GM23338 (cell line): Measurements from ENCODE around the gene SYT13. TPM values are rescaled to one million over a fixed set of nuclear protein-coding genes. Genes with fewer than 3 reads are reported as not detected.

Experiments used
- ATAC-seq: fragments of 200-7000 bp; cut with Tn5 transposase; 3 replicates; pipeline ENCODE4 v1.9.1; 2020
- DNase-seq: peaks from one replicate; pipeline ENCODE4 v3.0.0-alpha.2; 2015; ENCODE audit warnings: low spot score
- H2AFZ ChIP-seq: fragments of 200-600 bp; sonication (generic); 2 replicates; pipeline ENCODE4 v1.8.0; 2016; ENCODE audit warnings: antibody characterized with exemption, mild to moderate bottlenecking, moderate library complexity
- H3F3A ChIP-seq: fragments of 200-600 bp; sonication (generic); replicated peaks from 2 replicates; pipeline ENCODE4 v1.8.0; 2017; ENCODE audit warnings: antibody characterized with exemption, mixed run types, low read depth
- H3K27ac ChIP-seq: fragments of 200-600 bp; sonication (generic); 2 replicates; pipeline ENCODE4 v1.6.1; 2016; ENCODE audit warnings: low read depth
- H3K27me3 ChIP-seq: fragments of 200-600 bp; sonication (generic); 2 replicates; pipeline ENCODE4 v1.8.0; 2016; ENCODE audit warnings: mild to moderate bottlenecking, mixed run types, moderate library complexity; ENCODE audit not compliant: insufficient read depth
- H3K36me3 ChIP-seq: fragments of 200-600 bp; sonication (generic); 2 replicates; pipeline ENCODE4 v1.8.0; 2016; ENCODE audit warnings: mild to moderate bottlenecking; ENCODE audit not compliant: insufficient read depth
- H3K4me1 ChIP-seq: fragments of 200-600 bp; sonication (generic); 2 replicates; pipeline ENCODE4 v1.8.0; 2016; ENCODE audit warnings: mild to moderate bottlenecking, moderate library complexity; ENCODE audit not compliant: insufficient read depth
- H3K4me2 ChIP-seq: fragments of 200-600 bp; sonication (generic); 2 replicates; pipeline ENCODE4 v1.7.1; 2017; ENCODE audit warnings: mixed run types
- H3K4me3 ChIP-seq: fragments of 200-600 bp; sonication (generic); 2 replicates; pipeline ENCODE4 v1.6.1; 2016; ENCODE audit warnings: mixed run types
- H3K79me2 ChIP-seq: fragments of 200-600 bp; sonication (generic); replicated peaks from 2 replicates; pipeline ENCODE4 v1.8.0; 2017; ENCODE audit warnings: mild to moderate bottlenecking; ENCODE audit not compliant: insufficient read depth
- H3K9me2 ChIP-seq: fragments of 200-600 bp; sonication (generic); 2 replicates; pipeline ENCODE4 v1.8.0; 2017; ENCODE audit not compliant: insufficient read depth
- H4K20me1 ChIP-seq: fragments of 200-600 bp; sonication (generic); replicated peaks from 2 replicates; pipeline ENCODE4 v1.8.0; 2017; ENCODE audit warnings: mild to moderate bottlenecking; ENCODE audit not compliant: insufficient read depth
- H3K27ac Mint-ChIP-seq: 2 replicates; pipeline ENCODE4 v1.8.0; 2020; ENCODE audit warnings: inconsistent platforms, mild to moderate bottlenecking, moderate library complexity, mixed read lengths
- H3K27me3 Mint-ChIP-seq: 3 replicates; pipeline ENCODE4 v1.8.0; 2022; ENCODE audit warnings: low read depth, mild to moderate bottlenecking, moderate library complexity, mixed read lengths, inconsistent platforms; ENCODE audit not compliant: insufficient read depth, poor library complexity
- H3K36me3 Mint-ChIP-seq: 3 replicates; pipeline ENCODE4 v1.8.0; 2021; ENCODE audit warnings: low read depth, mild to moderate bottlenecking, inconsistent platforms, moderate library complexity, mixed read lengths
- H3K4me1 Mint-ChIP-seq: 3 replicates; pipeline ENCODE4 v1.8.0; 2020; ENCODE audit warnings: mild to moderate bottlenecking, inconsistent platforms, mixed read lengths
- H3K4me3 Mint-ChIP-seq: 3 replicates; pipeline ENCODE4 v1.8.0; 2021; ENCODE audit warnings: moderate library complexity, mild to moderate bottlenecking, inconsistent platforms, mixed read lengths
- H3K9me3 Mint-ChIP-seq: 3 replicates; pipeline ENCODE4 v1.8.0; 2020; ENCODE audit warnings: moderate library complexity, mild to moderate bottlenecking, inconsistent platforms, mixed read lengths
- CREB1 ChIP-seq: fragments of 250-450 bp; sonication (Bioruptor Pico); IDR thresholded peaks from 2 replicates; pipeline ENCODE4 v1.5.0; 2020; ENCODE audit warnings: low read depth, mild to moderate bottlenecking, moderate library complexity
- EZH2 ChIP-seq: fragments of 200-600 bp; sonication (generic); IDR thresholded peaks from one replicate; pipeline ENCODE4 v1.8.0; 2017; ENCODE audit warnings: antibody characterized with exemption, mild to moderate bottlenecking, low read depth; ENCODE audit not compliant: unreplicated experiment
- EZH2phosphoT487 ChIP-seq: fragments of 200-600 bp; sonication (generic); IDR thresholded peaks from one replicate; pipeline ENCODE4 v1.8.1; 2018; ENCODE audit warnings: antibody characterized with exemption; ENCODE audit not compliant: unreplicated experiment
- NANOG ChIP-seq: IDR thresholded peaks from 2 replicates; pipeline ENCODE4 v1.6.1; 2016; ENCODE audit warnings: antibody characterized with exemption, borderline replicate concordance
- POLR2AphosphoS5 ChIP-seq: IDR thresholded peaks from 2 replicates; pipeline ENCODE4 v1.6.1; 2016; ENCODE audit warnings: antibody characterized with exemption, low read depth
- STAT1 ChIP-seq: IDR thresholded peaks from one replicate; pipeline ENCODE4 v1.6.1; 2016; ENCODE audit warnings: antibody characterized with exemption; ENCODE audit not compliant: unreplicated experiment
- ZNF114 ChIP-seq: fragments of 250-450 bp; sonication (Bioruptor Pico); IDR thresholded peaks from 2 replicates; pipeline ENCODE4 v1.5.0; 2020; ENCODE audit warnings: mild to moderate bottlenecking, moderate library complexity
- ZNF331 ChIP-seq: fragments of 250-450 bp; sonication (Bioruptor Pico); IDR thresholded peaks from 2 replicates; pipeline ENCODE4 v1.5.0; 2020; ENCODE audit warnings: low read depth, mild to moderate bottlenecking, moderate library complexity
- polyA plus RNA-seq: library from polyadenylated mRNA; unstranded; fragments of >200 nt; fragmentation: Nextera tagmentation; extraction: Ambion mirVana; gene quantifications from 2 replicates; pipeline ENCODE4 v1.2.1, GENCODE V29; 2016
- total RNA-seq: library from RNA; depleted of rRNA; stranded (reverse); fragments of >200 nt; shearing (Covaris generic); gene quantifications from 2 replicates; pipeline ENCODE4 v1.2.3, GENCODE V29; 2014
- TF ChIP-seq, protein P1 (sequence below): IDR thresholded peaks from one replicate; pipeline ENCODE4 v1.6.1; 2018; ENCODE audit warnings: antibody characterized with exemption; ENCODE audit not compliant: unreplicated experiment
- TF ChIP-seq, protein P2 (sequence below), 2 experiments: fragments of 200-600 bp in 1 of 2; sonication (generic) in 1 of 2; conservative IDR thresholded peaks; 2 replicates each; pipeline versions ENCODE4 v1.5.1 to v1.6.1; 2016 to 2017; ENCODE audit warnings: antibody characterized with exemption in 2 of 2, low read depth in 2 of 2, mild to moderate bottlenecking in 2 of 2, moderate library complexity in 1 of 2
- TF ChIP-seq, protein P3 (sequence below): IDR thresholded peaks from 2 replicates; pipeline ENCODE4 v1.6.1; 2016; ENCODE audit warnings: antibody characterized with exemption
- TF ChIP-seq, protein P4 (sequence below): fragments of 250-450 bp; sonication (Bioruptor Pico); IDR thresholded peaks from 2 replicates; pipeline ENCODE4 v1.5.0; 2020; ENCODE audit warnings: mild to moderate bottlenecking, moderate library complexity

SYT13 gene
- total and polyA plus RNA-seq, 2 experiments from 2014 or later: 3.4 to 16.3 TPM

DNA sequence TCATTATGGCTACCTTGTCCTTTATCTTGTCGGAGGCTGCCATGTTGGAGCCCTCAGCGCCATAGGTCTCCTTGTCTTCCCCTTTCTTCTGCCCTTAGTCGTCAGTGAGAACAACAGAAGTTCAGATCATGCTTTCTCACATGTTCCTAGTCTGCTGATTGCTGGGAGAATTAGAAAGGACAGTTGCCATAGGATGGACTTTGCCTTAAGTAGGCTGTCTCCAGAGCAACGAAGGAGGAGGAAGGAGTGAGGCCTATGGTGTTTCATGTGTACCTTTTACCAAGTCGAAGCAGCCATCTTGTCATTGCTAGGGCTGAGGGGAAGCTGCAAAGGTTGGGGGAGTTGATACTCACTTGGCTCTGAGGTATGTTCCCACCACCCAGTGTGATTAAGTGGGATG, 62.6 kb downstream of the SYT13 start:
- H3K27me3 Mint-ChIP-seq: peaks cover 2% of the 10 kb centered on the region
- H3K4me3 Mint-ChIP-seq: no peak overlapping the region

More for the DNA sequence above, 62.6 kb downstream of the SYT13 start:
- Mint-ChIP-seq H3K9me3 (no peaks in the 10 kb centered on the region), H3K4me1 (no peaks in the 10 kb centered on the region), H3K36me3 (peaks cover 25% of the 10 kb centered on the region), H3K27ac (no peak overlapping the region)
- no peak for ATAC-seq
- Histone ChIP-seq H3K4me1 (no peaks in the 10 kb centered on the region), H2AFZ (no peak overlapping the region), H3K27me3 (no peaks in the 10 kb centered on the region), H3K27ac (no peak overlapping the region), H3F3A (no peaks in the 10 kb centered on the region), H3K79me2 (no peaks in the 10 kb centered on the region), H3K4me3 (no peak overlapping the region), H3K36me3 (no peaks in the 10 kb centered on the region), H3K4me2 (no peak overlapping the region), H4K20me1 (peaks cover 2% of the 10 kb centered on the region), H3K9me2 (no peaks in the 10 kb centered on the region; the same call in 1 of the 2 replicates)
- no peak for DNase-seq
- TF ChIP-seq, protein P1, sequence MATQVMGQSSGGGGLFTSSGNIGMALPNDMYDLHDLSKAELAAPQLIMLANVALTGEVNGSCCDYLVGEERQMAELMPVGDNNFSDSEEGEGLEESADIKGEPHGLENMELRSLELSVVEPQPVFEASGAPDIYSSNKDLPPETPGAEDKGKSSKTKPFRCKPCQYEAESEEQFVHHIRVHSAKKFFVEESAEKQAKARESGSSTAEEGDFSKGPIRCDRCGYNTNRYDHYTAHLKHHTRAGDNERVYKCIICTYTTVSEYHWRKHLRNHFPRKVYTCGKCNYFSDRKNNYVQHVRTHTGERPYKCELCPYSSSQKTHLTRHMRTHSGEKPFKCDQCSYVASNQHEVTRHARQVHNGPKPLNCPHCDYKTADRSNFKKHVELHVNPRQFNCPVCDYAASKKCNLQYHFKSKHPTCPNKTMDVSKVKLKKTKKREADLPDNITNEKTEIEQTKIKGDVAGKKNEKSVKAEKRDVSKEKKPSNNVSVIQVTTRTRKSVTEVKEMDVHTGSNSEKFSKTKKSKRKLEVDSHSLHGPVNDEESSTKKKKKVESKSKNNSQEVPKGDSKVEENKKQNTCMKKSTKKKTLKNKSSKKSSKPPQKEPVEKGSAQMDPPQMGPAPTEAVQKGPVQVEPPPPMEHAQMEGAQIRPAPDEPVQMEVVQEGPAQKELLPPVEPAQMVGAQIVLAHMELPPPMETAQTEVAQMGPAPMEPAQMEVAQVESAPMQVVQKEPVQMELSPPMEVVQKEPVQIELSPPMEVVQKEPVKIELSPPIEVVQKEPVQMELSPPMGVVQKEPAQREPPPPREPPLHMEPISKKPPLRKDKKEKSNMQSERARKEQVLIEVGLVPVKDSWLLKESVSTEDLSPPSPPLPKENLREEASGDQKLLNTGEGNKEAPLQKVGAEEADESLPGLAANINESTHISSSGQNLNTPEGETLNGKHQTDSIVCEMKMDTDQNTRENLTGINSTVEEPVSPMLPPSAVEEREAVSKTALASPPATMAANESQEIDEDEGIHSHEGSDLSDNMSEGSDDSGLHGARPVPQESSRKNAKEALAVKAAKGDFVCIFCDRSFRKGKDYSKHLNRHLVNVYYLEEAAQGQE: no peak
- TF ChIP-seq CREB1 (CRISPR knock-in tag): no peak
- TF ChIP-seq, protein P2, sequence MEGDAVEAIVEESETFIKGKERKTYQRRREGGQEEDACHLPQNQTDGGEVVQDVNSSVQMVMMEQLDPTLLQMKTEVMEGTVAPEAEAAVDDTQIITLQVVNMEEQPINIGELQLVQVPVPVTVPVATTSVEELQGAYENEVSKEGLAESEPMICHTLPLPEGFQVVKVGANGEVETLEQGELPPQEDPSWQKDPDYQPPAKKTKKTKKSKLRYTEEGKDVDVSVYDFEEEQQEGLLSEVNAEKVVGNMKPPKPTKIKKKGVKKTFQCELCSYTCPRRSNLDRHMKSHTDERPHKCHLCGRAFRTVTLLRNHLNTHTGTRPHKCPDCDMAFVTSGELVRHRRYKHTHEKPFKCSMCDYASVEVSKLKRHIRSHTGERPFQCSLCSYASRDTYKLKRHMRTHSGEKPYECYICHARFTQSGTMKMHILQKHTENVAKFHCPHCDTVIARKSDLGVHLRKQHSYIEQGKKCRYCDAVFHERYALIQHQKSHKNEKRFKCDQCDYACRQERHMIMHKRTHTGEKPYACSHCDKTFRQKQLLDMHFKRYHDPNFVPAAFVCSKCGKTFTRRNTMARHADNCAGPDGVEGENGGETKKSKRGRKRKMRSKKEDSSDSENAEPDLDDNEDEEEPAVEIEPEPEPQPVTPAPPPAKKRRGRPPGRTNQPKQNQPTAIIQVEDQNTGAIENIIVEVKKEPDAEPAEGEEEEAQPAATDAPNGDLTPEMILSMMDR (conservative IDR thresholded peaks at IDR 0.05; ENCODE audit: low read depth in 2 of 2): no peak
- no peak for TF ChIP-seq ZNF331 (CRISPR knock-in tag)
- TF ChIP-seq, protein P3, sequence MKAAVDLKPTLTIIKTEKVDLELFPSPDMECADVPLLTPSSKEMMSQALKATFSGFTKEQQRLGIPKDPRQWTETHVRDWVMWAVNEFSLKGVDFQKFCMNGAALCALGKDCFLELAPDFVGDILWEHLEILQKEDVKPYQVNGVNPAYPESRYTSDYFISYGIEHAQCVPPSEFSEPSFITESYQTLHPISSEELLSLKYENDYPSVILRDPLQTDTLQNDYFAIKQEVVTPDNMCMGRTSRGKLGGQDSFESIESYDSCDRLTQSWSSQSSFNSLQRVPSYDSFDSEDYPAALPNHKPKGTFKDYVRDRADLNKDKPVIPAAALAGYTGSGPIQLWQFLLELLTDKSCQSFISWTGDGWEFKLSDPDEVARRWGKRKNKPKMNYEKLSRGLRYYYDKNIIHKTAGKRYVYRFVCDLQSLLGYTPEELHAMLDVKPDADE: no peak
- no peak for TF ChIP-seq POLR2AphosphoS5
- no peak for TF ChIP-seq ZNF114 (CRISPR knock-in tag)
- TF ChIP-seq EZH2phosphoT487: no peak
- no peak for TF ChIP-seq STAT1
- TF ChIP-seq EZH2: no peak
- TF ChIP-seq NANOG: no peak
- TF ChIP-seq, protein P4, sequence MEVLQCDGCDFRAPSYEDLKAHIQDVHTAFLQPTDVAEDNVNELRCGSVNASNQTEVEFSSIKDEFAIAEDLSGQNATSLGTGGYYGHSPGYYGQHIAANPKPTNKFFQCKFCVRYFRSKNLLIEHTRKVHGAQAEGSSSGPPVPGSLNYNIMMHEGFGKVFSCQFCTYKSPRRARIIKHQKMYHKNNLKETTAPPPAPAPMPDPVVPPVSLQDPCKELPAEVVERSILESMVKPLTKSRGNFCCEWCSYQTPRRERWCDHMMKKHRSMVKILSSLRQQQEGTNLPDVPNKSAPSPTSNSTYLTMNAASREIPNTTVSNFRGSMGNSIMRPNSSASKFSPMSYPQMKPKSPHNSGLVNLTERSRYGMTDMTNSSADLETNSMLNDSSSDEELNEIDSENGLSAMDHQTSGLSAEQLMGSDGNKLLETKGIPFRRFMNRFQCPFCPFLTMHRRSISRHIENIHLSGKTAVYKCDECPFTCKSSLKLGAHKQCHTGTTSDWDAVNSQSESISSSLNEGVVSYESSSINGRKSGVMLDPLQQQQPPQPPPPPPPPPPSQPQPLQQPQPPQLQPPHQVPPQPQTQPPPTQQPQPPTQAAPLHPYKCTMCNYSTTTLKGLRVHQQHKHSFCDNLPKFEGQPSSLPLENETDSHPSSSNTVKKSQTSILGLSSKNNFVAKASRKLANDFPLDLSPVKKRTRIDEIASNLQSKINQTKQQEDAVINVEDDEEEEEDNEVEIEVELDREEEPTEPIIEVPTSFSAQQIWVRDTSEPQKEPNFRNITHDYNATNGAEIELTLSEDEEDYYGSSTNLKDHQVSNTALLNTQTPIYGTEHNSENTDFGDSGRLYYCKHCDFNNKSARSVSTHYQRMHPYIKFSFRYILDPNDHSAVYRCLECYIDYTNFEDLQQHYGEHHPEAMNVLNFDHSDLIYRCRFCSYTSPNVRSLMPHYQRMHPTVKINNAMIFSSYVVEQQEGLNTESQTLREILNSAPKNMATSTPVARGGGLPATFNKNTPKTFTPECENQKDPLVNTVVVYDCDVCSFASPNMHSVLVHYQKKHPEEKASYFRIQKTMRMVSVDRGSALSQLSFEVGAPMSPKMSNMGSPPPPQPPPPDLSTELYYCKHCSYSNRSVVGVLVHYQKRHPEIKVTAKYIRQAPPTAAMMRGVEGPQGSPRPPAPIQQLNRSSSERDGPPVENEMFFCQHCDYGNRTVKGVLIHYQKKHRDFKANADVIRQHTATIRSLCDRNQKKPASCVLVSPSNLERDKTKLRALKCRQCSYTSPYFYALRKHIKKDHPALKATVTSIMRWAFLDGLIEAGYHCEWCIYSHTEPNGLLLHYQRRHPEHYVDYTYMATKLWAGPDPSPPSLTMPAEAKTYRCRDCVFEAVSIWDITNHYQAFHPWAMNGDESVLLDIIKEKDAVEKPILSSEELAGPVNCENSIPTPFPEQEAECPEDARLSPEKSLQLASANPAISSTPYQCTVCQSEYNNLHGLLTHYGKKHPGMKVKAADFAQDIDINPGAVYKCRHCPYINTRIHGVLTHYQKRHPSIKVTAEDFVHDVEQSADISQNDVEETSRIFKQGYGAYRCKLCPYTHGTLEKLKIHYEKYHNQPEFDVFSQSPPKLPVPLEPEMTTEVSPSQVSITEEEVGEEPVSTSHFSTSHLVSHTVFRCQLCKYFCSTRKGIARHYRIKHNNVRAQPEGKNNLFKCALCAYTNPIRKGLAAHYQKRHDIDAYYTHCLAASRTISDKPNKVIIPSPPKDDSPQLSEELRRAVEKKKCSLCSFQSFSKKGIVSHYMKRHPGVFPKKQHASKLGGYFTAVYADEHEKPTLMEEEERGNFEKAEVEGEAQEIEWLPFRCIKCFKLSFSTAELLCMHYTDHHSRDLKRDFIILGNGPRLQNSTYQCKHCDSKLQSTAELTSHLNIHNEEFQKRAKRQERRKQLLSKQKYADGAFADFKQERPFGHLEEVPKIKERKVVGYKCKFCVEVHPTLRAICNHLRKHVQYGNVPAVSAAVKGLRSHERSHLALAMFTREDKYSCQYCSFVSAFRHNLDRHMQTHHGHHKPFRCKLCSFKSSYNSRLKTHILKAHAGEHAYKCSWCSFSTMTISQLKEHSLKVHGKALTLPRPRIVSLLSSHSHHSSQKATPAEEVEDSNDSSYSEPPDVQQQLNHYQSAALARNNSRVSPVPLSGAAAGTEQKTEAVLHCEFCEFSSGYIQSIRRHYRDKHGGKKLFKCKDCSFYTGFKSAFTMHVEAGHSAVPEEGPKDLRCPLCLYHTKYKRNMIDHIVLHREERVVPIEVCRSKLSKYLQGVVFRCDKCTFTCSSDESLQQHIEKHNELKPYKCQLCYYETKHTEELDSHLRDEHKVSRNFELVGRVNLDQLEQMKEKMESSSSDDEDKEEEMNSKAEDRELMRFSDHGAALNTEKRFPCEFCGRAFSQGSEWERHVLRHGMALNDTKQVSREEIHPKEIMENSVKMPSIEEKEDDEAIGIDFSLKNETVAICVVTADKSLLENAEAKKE (CRISPR knock-in tag): no peak
